ENCODE data around the gene NCK1.
"Not testable (repeated sequence)": the region's sequence is repeated elsewhere in the genome, so short reads cannot be mapped to it uniquely, and the experiment has no call there.

The NCK1 gene

GRCh38 chr3:136962927-136963326, 100.9 kb downstream of the NCK1 start:
- no peak for DNase-seq (ENCODE audit: low read depth)
- TF ChIP-seq CTCF (IDR thresholded peaks at IDR 0.05; ENCODE audit: low read depth, low read length) (no peak), MAX (IDR thresholded peaks at IDR 0.05; ENCODE audit: low read depth, low read length) (no peak), POLR2A (IDR thresholded peaks at IDR 0.05; ENCODE audit: extremely low read depth, insufficient read length) (no peak), MYC (IDR thresholded peaks at IDR 0.05; ENCODE audit: low read depth, low read length) (no peak)
- H3K4me3 ChIP-seq (ENCODE audit: low read depth, low read length): no peak overlapping the region

GRCh38 chr3:136969539-136969938, 107.5 kb downstream of the NCK1 start:
- not testable (repeated sequence) for H3K4me3 ChIP-seq (ENCODE audit: low read depth, low read length); DNase-seq (ENCODE audit: low read depth)

- H3K4me3 ChIP-seq (ENCODE audit: low read depth, low read length): no peak overlapping the region
- no peak for TF ChIP-seq POLR2A (IDR thresholded peaks at IDR 0.05; ENCODE audit: extremely low read depth, insufficient read length)
- TF ChIP-seq MYC (IDR thresholded peaks at IDR 0.05; ENCODE audit: low read depth, low read length): no peak
- no peak for TF ChIP-seq CTCF (IDR thresholded peaks at IDR 0.05; ENCODE audit: low read depth, low read length)
- DNase-seq (ENCODE audit: low read depth): no peak
Observed at GRCh38 chr3:136973352-136973751, 111.3 kb downstream of the NCK1 start.

GRCh38 chr3:136974670-136975069, 112.7 kb downstream of the NCK1 start:
- TF ChIP-seq POLR2A (IDR thresholded peaks at IDR 0.05; ENCODE audit: extremely low read depth, insufficient read length): no peak
- TF ChIP-seq CTCF (IDR thresholded peaks at IDR 0.05; ENCODE audit: low read depth, low read length): no peak
- TF ChIP-seq MAX (IDR thresholded peaks at IDR 0.05; ENCODE audit: low read depth, low read length): no peak
- TF ChIP-seq MYC (IDR thresholded peaks at IDR 0.05; ENCODE audit: low read depth, low read length): no peak
- DNase-seq (ENCODE audit: low read depth): no peak
- H3K4me3 ChIP-seq (ENCODE audit: low read depth, low read length): no peak overlapping the region

GRCh38 chr3:136979204-136979603, 117.2 kb downstream of the NCK1 start:
- no peak overlapping the region for H3K4me3 ChIP-seq (ENCODE audit: low read depth, low read length)
- no peak for DNase-seq (ENCODE audit: low read depth)
- TF ChIP-seq MYC (IDR thresholded peaks at IDR 0.05; ENCODE audit: low read depth, low read length) (no peak), CTCF (IDR thresholded peaks at IDR 0.05; ENCODE audit: low read depth, low read length) (no peak), POLR2A (IDR thresholded peaks at IDR 0.05; ENCODE audit: extremely low read depth, insufficient read length) (no peak), MAX (IDR thresholded peaks at IDR 0.05; ENCODE audit: low read depth, low read length) (no peak)

- no peak overlapping the region for H3K4me3 ChIP-seq (ENCODE audit: low read depth, low read length)
- no peak for DNase-seq (ENCODE audit: low read depth)
- TF ChIP-seq CTCF (IDR thresholded peaks at IDR 0.05; ENCODE audit: low read depth, low read length): no peak
Observed at GRCh38 chr3:136979684-136980083, 117.7 kb downstream of the NCK1 start.

GRCh38 chr3:136982033-136982432, 120.0 kb downstream of the NCK1 start:
- no peak for DNase-seq (ENCODE audit: low read depth)
- H3K4me3 ChIP-seq (ENCODE audit: low read depth, low read length): no peak overlapping the region
- TF ChIP-seq MYC (IDR thresholded peaks at IDR 0.05; ENCODE audit: low read depth, low read length) (no peak), CTCF (IDR thresholded peaks at IDR 0.05; ENCODE audit: low read depth, low read length) (no peak), POLR2A (IDR thresholded peaks at IDR 0.05; ENCODE audit: extremely low read depth, insufficient read length) (no peak), MAX (IDR thresholded peaks at IDR 0.05; ENCODE audit: low read depth, low read length) (no peak)
